ENCODE measurements around the gene RDH11. TPM values are rescaled to one million over a fixed set of nuclear protein-coding genes. Genes with fewer than 3 reads are reported as not detected.

Gene RDH11
- polyA plus RNA-seq, 1 donor (not counting 4 experiments of a cell fraction or from before 2014, with no cell fraction given), result 202 TPM

GRCh38 chr14:67643713-67644112 lies 51.9 kb downstream of the RDH11 start:
- H4K20me1 ChIP-seq (ENCODE audit: control insufficient read depth, extremely low read depth, insufficient read depth, low read length), result no peaks in the 10 kb centered on the region
- no peaks in the 10 kb centered on the region for H3K9me3 ChIP-seq (ENCODE audit: control insufficient read depth, low read depth, low read length)
- no peaks in the 10 kb centered on the region for H3K79me2 ChIP-seq (ENCODE audit: control insufficient read depth, insufficient read depth, low read length)
- no peak overlapping the region for H3K4me3 ChIP-seq (ENCODE audit: control insufficient read depth in 2 of 3, extremely low read depth in 1 of 3, insufficient read depth in 2 of 3, low read depth in 1 of 3, low read length in 3 of 3)
- FAIRE-seq (no peak), DNase-seq (ENCODE audit: low read depth, low spot score) (no peak)
- no peaks in the 10 kb centered on the region for H3K27me3 ChIP-seq (ENCODE audit: control insufficient read depth, extremely low read depth, insufficient read depth, low read length)
- no peak overlapping the region for H3K4me2 ChIP-seq (ENCODE audit: control insufficient read depth, extremely low read depth, insufficient read depth, low read depth, low read length)
- TF ChIP-seq CTCF (optimal IDR thresholded peaks at IDR 0.05 in 1 of 3, IDR thresholded peaks at IDR 0.05 in 1 of 3, conservative IDR thresholded peaks at IDR 0.05 in 1 of 3; ENCODE audit: extremely low read depth in 1 of 3, insufficient read depth in 2 of 3, low read length in 3 of 3) (no peak), EZH2 (IDR thresholded peaks at IDR 0.05; ENCODE audit: low read length) (no peak)
- H3K27ac ChIP-seq (ENCODE audit: control insufficient read depth, insufficient read depth, low read length), result no peak overlapping the region
- no peaks in the 10 kb centered on the region for H3K4me1 ChIP-seq (ENCODE audit: control insufficient read depth, extremely low read depth, insufficient read depth, low read length)
- no peaks in the 10 kb centered on the region for H3K9me1 ChIP-seq (ENCODE audit: control insufficient read depth, extremely low read depth, insufficient read depth, low read length)
- H3K9ac ChIP-seq (ENCODE audit: control insufficient read depth, extremely low read depth, insufficient read depth, low read length), result no peak overlapping the region
- no peak overlapping the region for H2AFZ ChIP-seq (ENCODE audit: control insufficient read depth, low read length)
- dilution Hi-C loops (cut with MboI; ENCODE audit: extremely low pct_ligation_motif_present, low sequenced_read_pairs), result no loop called here
- H3K36me3 ChIP-seq (ENCODE audit: control insufficient read depth in 2 of 2, extremely low read depth in 1 of 2, insufficient read depth in 2 of 2, low read length in 2 of 2), result peaks cover 3 to 17% of the 10 kb centered on the region in 2 experiments

- DNase-seq (ENCODE audit: low read depth, low spot score), result no peak
- no peak for FAIRE-seq
- no peak overlapping the region for H3K27ac ChIP-seq (ENCODE audit: control insufficient read depth, insufficient read depth, low read length)
- dilution Hi-C loops (cut with MboI; ENCODE audit: extremely low pct_ligation_motif_present, low sequenced_read_pairs), result no loop called here
- H3K9me3 ChIP-seq (ENCODE audit: control insufficient read depth, low read depth, low read length), result no peaks in the 10 kb centered on the region
- H3K79me2 ChIP-seq (ENCODE audit: control insufficient read depth, insufficient read depth, low read length), result no peaks in the 10 kb centered on the region
- no peak for TF ChIP-seq EZH2 (IDR thresholded peaks at IDR 0.05; ENCODE audit: low read length)
- no peak for TF ChIP-seq CTCF (optimal IDR thresholded peaks at IDR 0.05 in 1 of 3, IDR thresholded peaks at IDR 0.05 in 1 of 3, conservative IDR thresholded peaks at IDR 0.05 in 1 of 3; ENCODE audit: extremely low read depth in 1 of 3, insufficient read depth in 2 of 3, low read length in 3 of 3)
- H3K4me2 ChIP-seq (ENCODE audit: control insufficient read depth, extremely low read depth, insufficient read depth, low read depth, low read length), result no peak overlapping the region
- peaks cover 2 to 13% of the 10 kb centered on the region in 2 experiments for H3K36me3 ChIP-seq (ENCODE audit: control insufficient read depth in 2 of 2, extremely low read depth in 1 of 2, insufficient read depth in 2 of 2, low read length in 2 of 2)
- no peaks in the 10 kb centered on the region for H4K20me1 ChIP-seq (ENCODE audit: control insufficient read depth, extremely low read depth, insufficient read depth, low read length)
- H3K27me3 ChIP-seq (ENCODE audit: control insufficient read depth, extremely low read depth, insufficient read depth, low read length), result no peaks in the 10 kb centered on the region
- H3K9me1 ChIP-seq (ENCODE audit: control insufficient read depth, extremely low read depth, insufficient read depth, low read length), result no peaks in the 10 kb centered on the region
- H3K4me3 ChIP-seq (ENCODE audit: control insufficient read depth in 2 of 3, extremely low read depth in 1 of 3, insufficient read depth in 2 of 3, low read depth in 1 of 3, low read length in 3 of 3), result no peak overlapping the region
- no peak overlapping the region for H2AFZ ChIP-seq (ENCODE audit: control insufficient read depth, low read length)
- no peak overlapping the region for H3K9ac ChIP-seq (ENCODE audit: control insufficient read depth, extremely low read depth, insufficient read depth, low read length)
- H3K4me1 ChIP-seq (ENCODE audit: control insufficient read depth, extremely low read depth, insufficient read depth, low read length), result no peaks in the 10 kb centered on the region
These were observed 53.4 kb downstream of the RDH11 start for GRCh38 chr14:67641902-67642749.
